ENCODE measurements around the gene C17orf113. TPM values are rescaled to one million over a fixed set of nuclear protein-coding genes. Genes with fewer than 3 reads are reported as not detected.

C17orf113 gene
- total RNA-seq, 1 experiment from 2014 or later = 0.40 TPM

- DNase-seq (ENCODE audit: low read depth, low spot score) = no peak
Measured at GRCh38 chr17:42052346-42052877, 2.0 kb upstream of the C17orf113 start.

DNA sequence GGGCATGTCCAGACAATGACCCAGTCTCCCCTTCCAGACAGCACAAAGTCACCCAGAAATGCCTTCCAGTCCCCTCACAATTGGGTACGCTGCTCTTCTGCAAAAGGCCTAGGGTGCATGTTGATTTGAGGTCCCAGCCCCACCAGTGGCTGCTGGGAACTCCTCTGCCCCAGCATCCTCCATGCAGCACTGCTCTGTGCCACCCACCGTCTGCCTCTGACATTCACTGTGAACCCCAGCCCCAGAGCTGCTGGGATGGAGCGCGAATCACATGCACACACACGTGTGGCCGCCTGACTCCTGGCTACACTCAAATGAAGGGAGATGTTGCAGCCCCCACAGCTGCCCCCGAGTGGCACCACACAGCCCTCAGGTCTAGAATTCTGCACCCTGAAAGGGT is 1.2 kb upstream of the C17orf113 start:
- in situ Hi-C loops (cut with HindIII; ENCODE audit: low pct_unique_long_range_greater_than_20kb, low sequenced_read_pairs) = no loop called here
- DNase-seq (ENCODE audit: low read depth, low spot score) = no peak

More at GRCh38 chr17:42052346-42052877, 2.0 kb upstream of the C17orf113 start:
- in situ Hi-C loops (cut with HindIII; ENCODE audit: low pct_unique_long_range_greater_than_20kb, low sequenced_read_pairs) = no loop called here

DNA sequence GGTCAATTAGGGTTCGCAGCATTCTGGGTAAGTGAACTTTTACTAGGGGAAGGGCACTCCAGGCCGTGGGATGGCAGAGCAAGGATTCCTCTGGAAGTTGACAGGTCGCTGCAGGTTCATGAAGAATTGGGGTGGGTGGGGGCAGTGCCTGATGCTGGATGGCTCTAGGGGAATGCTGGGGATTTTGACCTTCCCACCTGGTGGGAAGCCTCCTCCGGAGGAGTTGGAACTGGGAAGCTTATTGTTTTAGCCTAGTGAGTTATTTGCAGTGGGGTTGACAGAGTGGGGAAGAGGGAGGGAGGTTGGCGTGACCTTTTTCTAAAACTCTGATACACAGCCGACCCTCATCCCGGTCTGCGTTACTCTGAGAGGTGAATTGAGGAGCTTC is 606 bp upstream of the C17orf113 start:
- in situ Hi-C loops (cut with HindIII; ENCODE audit: low pct_unique_long_range_greater_than_20kb, low sequenced_read_pairs) = no loop called here
- DNase-seq (ENCODE audit: low read depth, low spot score) = no peak

GRCh38 chr17:42049834-42050392 is 488 bp downstream of the C17orf113 start:
- in situ Hi-C loops (cut with HindIII; ENCODE audit: low pct_unique_long_range_greater_than_20kb, low sequenced_read_pairs) = no loop called here
- DNase-seq (ENCODE audit: low read depth, low spot score) = no peak

- in situ Hi-C loops (cut with HindIII; ENCODE audit: low pct_unique_long_range_greater_than_20kb, low sequenced_read_pairs) = no loop called here
- no peak for DNase-seq (ENCODE audit: low read depth, low spot score)
Measured at GRCh38 chr17:42047343-42047742, 3.1 kb downstream of the C17orf113 start.

DNA sequence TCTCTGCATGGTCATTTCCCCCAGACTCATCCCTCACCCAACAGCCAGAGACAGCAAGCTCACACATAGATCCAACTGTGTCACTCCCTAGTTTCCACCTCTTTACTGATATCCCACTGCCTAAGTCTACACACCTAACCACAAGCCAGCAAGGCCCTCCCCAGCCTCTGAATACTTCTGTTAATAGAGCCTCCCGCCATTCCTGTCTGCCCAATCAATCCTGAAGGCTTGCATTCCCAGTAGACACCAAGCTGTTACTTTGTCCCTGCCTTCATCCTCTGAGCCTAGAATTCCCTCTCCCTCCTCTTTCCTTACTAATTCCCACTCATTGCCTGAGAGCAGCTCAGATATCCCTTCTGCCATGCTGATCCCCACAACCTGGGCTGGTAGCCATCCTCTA is 4.7 kb downstream of the C17orf113 start:
- DNase-seq (ENCODE audit: low read depth, low spot score) = no peak
- in situ Hi-C loops (cut with HindIII; ENCODE audit: low pct_unique_long_range_greater_than_20kb, low sequenced_read_pairs) = no loop called here

GRCh38 chr17:42042598-42043319 is 7.6 kb downstream of the C17orf113 start:
- in situ Hi-C loops (cut with HindIII; ENCODE audit: low pct_unique_long_range_greater_than_20kb, low sequenced_read_pairs) = no loop called here
- DNase-seq (ENCODE audit: low read depth, low spot score) = no peak

GRCh38 chr17:42041619-42042018 is 8.8 kb downstream of the C17orf113 start:
- in situ Hi-C loops (cut with HindIII; ENCODE audit: low pct_unique_long_range_greater_than_20kb, low sequenced_read_pairs) = no loop called here
- no peak for DNase-seq (ENCODE audit: low read depth, low spot score)

- no peak for DNase-seq (ENCODE audit: low read depth, low spot score)
- in situ Hi-C loops (cut with HindIII; ENCODE audit: low pct_unique_long_range_greater_than_20kb, low sequenced_read_pairs) = no loop called here
Measured at GRCh38 chr17:42040818-42041217, 9.6 kb downstream of the C17orf113 start.

GRCh38 chr17:42039794-42040763 is 10.3 kb downstream of the C17orf113 start:
- DNase-seq (ENCODE audit: low read depth, low spot score) = no peak
- in situ Hi-C loops (cut with HindIII; ENCODE audit: low pct_unique_long_range_greater_than_20kb, low sequenced_read_pairs) = no loop called here

DNA sequence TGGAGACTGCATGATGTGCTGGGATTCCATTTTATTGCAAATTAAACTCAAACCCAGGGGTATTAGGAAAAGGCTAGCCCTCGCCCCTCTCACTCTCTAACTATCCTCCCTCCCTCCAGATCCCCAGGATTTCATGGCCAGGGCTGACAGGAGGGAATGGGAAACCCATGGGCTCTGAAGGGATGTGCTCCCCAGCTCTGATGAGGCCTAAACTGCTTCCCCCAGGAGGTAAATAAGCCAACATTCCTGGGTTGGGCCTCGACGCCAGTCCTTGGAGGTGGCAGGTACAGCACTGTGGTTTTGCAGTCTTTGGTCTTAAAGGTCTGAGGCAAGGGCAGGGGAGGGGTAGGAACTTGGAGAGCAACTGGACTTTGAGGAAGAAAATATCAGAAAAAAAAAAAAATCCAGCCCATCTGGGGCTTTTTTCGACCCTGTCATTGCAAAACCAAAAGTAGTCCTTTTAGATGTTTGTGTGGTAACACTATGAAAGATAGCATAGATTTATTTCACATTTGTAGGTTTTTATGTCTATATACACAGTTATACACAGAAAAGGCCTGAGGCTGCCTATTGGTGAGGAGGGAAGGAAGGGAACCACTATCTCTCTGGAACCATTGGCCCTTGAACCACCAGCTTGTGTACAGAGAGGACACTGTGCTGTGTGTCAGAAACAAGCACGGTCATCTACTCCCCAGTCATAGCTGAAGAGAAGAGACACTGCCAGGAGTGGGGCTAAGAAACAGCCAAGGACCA is 12.0 kb downstream of the C17orf113 start:
- in situ Hi-C loops (cut with HindIII; ENCODE audit: low pct_unique_long_range_greater_than_20kb, low sequenced_read_pairs) = no loop called here

DNA sequence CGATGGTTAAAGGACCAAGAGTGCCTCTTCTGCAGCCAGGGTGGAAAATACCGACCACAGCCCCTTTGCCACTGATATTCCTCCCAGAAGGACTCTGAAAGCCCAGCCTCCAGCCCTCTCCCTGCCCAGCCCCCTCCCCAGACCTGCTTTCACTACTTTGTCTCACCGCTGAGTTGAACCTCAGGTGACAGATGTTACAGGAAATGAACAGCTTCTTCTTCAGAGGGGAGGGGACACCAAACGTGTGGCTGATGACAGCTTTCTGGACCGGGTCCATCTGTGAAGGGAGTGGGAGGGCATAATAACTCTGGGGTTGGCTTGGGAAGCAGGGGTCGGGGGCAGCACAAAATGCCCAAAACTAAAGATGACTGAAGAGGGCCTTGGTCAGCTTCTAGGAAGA is 16.3 kb downstream of the C17orf113 start:
- in situ Hi-C loops (cut with HindIII; ENCODE audit: low pct_unique_long_range_greater_than_20kb, low sequenced_read_pairs) = no loop called here
- DNase-seq (ENCODE audit: low read depth, low spot score) = no peak

More for the DNA sequence above, 12.0 kb downstream of the C17orf113 start:
- DNase-seq (ENCODE audit: low read depth, low spot score) = no peak

- in situ Hi-C loops (cut with HindIII; ENCODE audit: low pct_unique_long_range_greater_than_20kb, low sequenced_read_pairs) = no loop called here
- no peak for DNase-seq (ENCODE audit: low read depth, low spot score)
Measured at GRCh38 chr17:42031584-42031983, 18.8 kb downstream of the C17orf113 start.

DNA sequence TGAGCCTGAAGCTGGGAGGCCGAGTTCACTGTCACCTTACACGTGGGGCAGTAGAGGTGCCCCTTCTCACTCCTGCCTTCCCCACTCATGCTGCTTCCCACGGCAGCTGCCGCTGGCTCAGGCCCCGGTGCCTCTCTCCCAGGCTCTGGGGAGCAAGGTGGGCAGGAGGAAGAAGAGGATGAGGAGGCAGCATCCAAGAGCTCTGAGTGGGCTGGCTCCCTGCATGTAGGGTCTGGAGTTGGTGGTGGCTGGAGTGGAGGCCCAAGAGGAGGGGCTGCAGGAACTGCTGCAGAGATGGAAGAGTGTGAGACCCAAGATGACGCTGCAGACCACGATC is 21.6 kb downstream of the C17orf113 start:
- in situ Hi-C loops (cut with HindIII; ENCODE audit: low pct_unique_long_range_greater_than_20kb, low sequenced_read_pairs) = no loop called here
- no peak for DNase-seq (ENCODE audit: low read depth, low spot score)

GRCh38 chr17:42027961-42028790 is 22.2 kb downstream of the C17orf113 start:
- in situ Hi-C loops (cut with HindIII; ENCODE audit: low pct_unique_long_range_greater_than_20kb, low sequenced_read_pairs) = no loop called here
- peak; percentile 80 for DNase-seq (ENCODE audit: low read depth, low spot score)

- no peak for DNase-seq (ENCODE audit: low read depth, low spot score)
- in situ Hi-C loops (cut with HindIII; ENCODE audit: low pct_unique_long_range_greater_than_20kb, low sequenced_read_pairs) = no loop called here
Measured at GRCh38 chr17:42027590-42027889, 22.9 kb downstream of the C17orf113 start.
